Sigmoid colon (tissue), 4 donors: ENCODE results near the gene TCP1.
"Not testable (repeated sequence)": the region's sequence is repeated elsewhere in the genome, so short reads cannot be mapped to it uniquely, and the experiment has no call there.

Experiments used
- POLR2A ChIP-seq, 2 donors: fragments of 450-650 bp; IDR thresholded peaks; one replicate each; pipeline ENCODE4 v1.6.1; 2016; ENCODE audit warnings: antibody characterized with exemption in 2 of 2, mild to moderate bottlenecking in 2 of 2, moderate library complexity in 2 of 2
- POLR2AphosphoS5 ChIP-seq, 4 donors: sonication (generic); formaldehyde crosslinking; IDR thresholded peaks; one replicate each; pipeline ENCODE4 v1.6.1; 2017; ENCODE audit warnings: antibody characterized with exemption in 4 of 4
- TF ChIP-seq, protein P1 (sequence below), 4 experiments: fragments of 450-650 bp in 3 of 4; fragments of 200-600 bp in 1 of 4; IDR thresholded peaks; one replicate each; pipeline ENCODE4 v1.5.1; 2016 to 2019; ENCODE audit warnings: antibody characterized with exemption in 4 of 4, mild to moderate bottlenecking in 3 of 4, moderate library complexity in 2 of 4

DNA sequence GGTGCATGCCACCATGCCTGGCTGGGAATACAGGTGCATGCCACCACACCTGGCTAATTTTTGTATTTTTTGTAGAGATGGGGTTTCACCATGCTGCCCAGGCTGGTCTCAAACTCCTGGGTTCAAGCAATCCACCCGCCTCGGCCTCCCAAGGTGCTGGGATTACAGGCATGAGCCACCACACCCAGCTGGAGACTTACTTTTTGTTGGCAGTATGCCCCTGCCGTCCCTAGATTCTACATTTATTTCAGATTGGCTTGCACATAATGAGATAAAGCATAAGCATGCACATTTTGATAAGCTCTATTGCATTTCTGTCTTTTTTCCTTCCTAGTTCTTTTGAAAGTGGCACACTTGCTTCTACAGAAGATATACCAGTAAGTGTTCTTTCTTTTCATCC lies 27.4 kb upstream of the TCP1 start:
- TF ChIP-seq, protein P1, sequence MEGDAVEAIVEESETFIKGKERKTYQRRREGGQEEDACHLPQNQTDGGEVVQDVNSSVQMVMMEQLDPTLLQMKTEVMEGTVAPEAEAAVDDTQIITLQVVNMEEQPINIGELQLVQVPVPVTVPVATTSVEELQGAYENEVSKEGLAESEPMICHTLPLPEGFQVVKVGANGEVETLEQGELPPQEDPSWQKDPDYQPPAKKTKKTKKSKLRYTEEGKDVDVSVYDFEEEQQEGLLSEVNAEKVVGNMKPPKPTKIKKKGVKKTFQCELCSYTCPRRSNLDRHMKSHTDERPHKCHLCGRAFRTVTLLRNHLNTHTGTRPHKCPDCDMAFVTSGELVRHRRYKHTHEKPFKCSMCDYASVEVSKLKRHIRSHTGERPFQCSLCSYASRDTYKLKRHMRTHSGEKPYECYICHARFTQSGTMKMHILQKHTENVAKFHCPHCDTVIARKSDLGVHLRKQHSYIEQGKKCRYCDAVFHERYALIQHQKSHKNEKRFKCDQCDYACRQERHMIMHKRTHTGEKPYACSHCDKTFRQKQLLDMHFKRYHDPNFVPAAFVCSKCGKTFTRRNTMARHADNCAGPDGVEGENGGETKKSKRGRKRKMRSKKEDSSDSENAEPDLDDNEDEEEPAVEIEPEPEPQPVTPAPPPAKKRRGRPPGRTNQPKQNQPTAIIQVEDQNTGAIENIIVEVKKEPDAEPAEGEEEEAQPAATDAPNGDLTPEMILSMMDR (IDR thresholded peaks at IDR 0.05), result not testable (repeated sequence)
- TF ChIP-seq POLR2AphosphoS5, POLR2A (IDR thresholded peaks at IDR 0.05): not testable (repeated sequence)
